ENCODE results near the gene CDH12.

GRCh38 chr5:22245770-22246169, 607.4 kb downstream of the CDH12 start:
- TF ChIP-seq POLR2A (IDR thresholded peaks at IDR 0.05; ENCODE audit: low read depth) (no peak), CTCF (IDR thresholded peaks at IDR 0.05) (no peak)
